ENCODE data around the gene HDHD2. TPM values are rescaled to one million over a fixed set of nuclear protein-coding genes. Genes with fewer than 3 reads are reported as not detected.

The HDHD2 gene
- total RNA-seq, 1 experiment from 2014 or later = 6.3 TPM

GRCh38 chr18:47141289-47141688 lies 9.0 kb downstream of the HDHD2 start:
- no peak for DNase-seq
- Histone ChIP-seq H3K79me2 (ENCODE audit: low read length) (peaks cover 21% of the 10 kb centered on the region), H3K27ac (ENCODE audit: low read length) (no peak overlapping the region), H3K4me2 (ENCODE audit: low read length) (no peak overlapping the region), H3K36me3 (ENCODE audit: low read depth, low read length) (no peaks in the 10 kb centered on the region), H3K9me3 (ENCODE audit: low read length) (no peaks in the 10 kb centered on the region), H3K27me3 (ENCODE audit: low read length) (no peaks in the 10 kb centered on the region), H3K4me3 (ENCODE audit: low read length) (no peak overlapping the region), H3K9ac (ENCODE audit: low read length) (no peak overlapping the region), H3F3A (ENCODE audit: low read length, unreplicated experiment) (no peaks in the 10 kb centered on the region), H2AFZ (ENCODE audit: low read length) (no peak overlapping the region), H4K20me1 (ENCODE audit: low read length) (no peaks in the 10 kb centered on the region), H3K4me1 (ENCODE audit: insufficient read depth, low read length) (no peaks in the 10 kb centered on the region), H3K9me2 (replicated peaks; ENCODE audit: low read length) (no peaks in the 10 kb centered on the region)
- TF ChIP-seq EZH2phosphoT487 (IDR thresholded peaks at IDR 0.05; ENCODE audit: borderline replicate concordance, low read length) = no peak
- TF ChIP-seq CTCF (conservative IDR thresholded peaks at IDR 0.05; ENCODE audit: low read depth, low read length) = no peak
- TF ChIP-seq EZH2 (IDR thresholded peaks at IDR 0.05; ENCODE audit: low read length, unreplicated experiment) = no peak
- CTCF ChIA-PET = no interaction called here
- POLR2A ChIA-PET (ENCODE audit: unreplicated experiment) = no interaction called here
- ATAC-seq = no peak
- intact Hi-C loops (cut with micrococcal nuclease) = no loop called here
- BruUV-seq (replicated peaks) = no TSS peak

GRCh38 chr18:47121146-47121545 lies 29.2 kb downstream of the HDHD2 start:
- DNase-seq = no peak
- ChIA-PET CTCF (no interaction called here), POLR2A (ENCODE audit: unreplicated experiment) (no interaction called here)
- no peak overlapping the region for H3K9ac ChIP-seq (ENCODE audit: low read length)
- no peaks in the 10 kb centered on the region for H3K4me1 ChIP-seq (ENCODE audit: insufficient read depth, low read length)
- no peaks in the 10 kb centered on the region for H3F3A ChIP-seq (ENCODE audit: low read length, unreplicated experiment)
- no peaks in the 10 kb centered on the region for H3K9me3 ChIP-seq (ENCODE audit: low read length)
- H3K4me2 ChIP-seq (ENCODE audit: low read length) = no peak overlapping the region
- no peak overlapping the region for H2AFZ ChIP-seq (ENCODE audit: low read length)
- no peak overlapping the region for H3K27ac ChIP-seq (ENCODE audit: low read length)
- no peaks in the 10 kb centered on the region for H3K36me3 ChIP-seq (ENCODE audit: low read depth, low read length)
- no peak for ATAC-seq
- no peak for TF ChIP-seq CTCF (conservative IDR thresholded peaks at IDR 0.05; ENCODE audit: low read depth, low read length)
- TF ChIP-seq EZH2 (IDR thresholded peaks at IDR 0.05; ENCODE audit: low read length, unreplicated experiment) = no peak
- no peak for TF ChIP-seq EZH2phosphoT487 (IDR thresholded peaks at IDR 0.05; ENCODE audit: borderline replicate concordance, low read length)
- no peaks in the 10 kb centered on the region for H4K20me1 ChIP-seq (ENCODE audit: low read length)
- no peaks in the 10 kb centered on the region for H3K9me2 ChIP-seq (replicated peaks; ENCODE audit: low read length)
- no peaks in the 10 kb centered on the region for H3K27me3 ChIP-seq (ENCODE audit: low read length)
- H3K4me3 ChIP-seq (ENCODE audit: low read length) = no peak overlapping the region
- intact Hi-C loops (cut with micrococcal nuclease) = no loop called here
- no peaks in the 10 kb centered on the region for H3K79me2 ChIP-seq (ENCODE audit: low read length)
- no TSS peak for BruUV-seq (replicated peaks)

- BruUV-seq (replicated peaks) = no TSS peak
- Histone ChIP-seq H3K27ac (ENCODE audit: low read length) (no peak overlapping the region), H3K9ac (ENCODE audit: low read length) (no peak overlapping the region), H3K4me2 (ENCODE audit: low read length) (no peak overlapping the region), H3K27me3 (ENCODE audit: low read length) (no peaks in the 10 kb centered on the region), H3K9me3 (ENCODE audit: low read length) (no peaks in the 10 kb centered on the region), H3K36me3 (ENCODE audit: low read depth, low read length) (no peaks in the 10 kb centered on the region), H4K20me1 (ENCODE audit: low read length) (no peaks in the 10 kb centered on the region), H3K4me3 (ENCODE audit: low read length) (no peak overlapping the region), H3K79me2 (ENCODE audit: low read length) (no peaks in the 10 kb centered on the region), H3K9me2 (replicated peaks; ENCODE audit: low read length) (no peaks in the 10 kb centered on the region), H3F3A (ENCODE audit: low read length, unreplicated experiment) (no peaks in the 10 kb centered on the region), H3K4me1 (ENCODE audit: insufficient read depth, low read length) (no peaks in the 10 kb centered on the region), H2AFZ (ENCODE audit: low read length) (no peak overlapping the region)
- no peak for DNase-seq
- no peak for ATAC-seq
- POLR2A ChIA-PET (ENCODE audit: unreplicated experiment) = no interaction called here
- TF ChIP-seq EZH2phosphoT487 (IDR thresholded peaks at IDR 0.05; ENCODE audit: borderline replicate concordance, low read length) (no peak), EZH2 (IDR thresholded peaks at IDR 0.05; ENCODE audit: low read length, unreplicated experiment) (no peak), CTCF (conservative IDR thresholded peaks at IDR 0.05; ENCODE audit: low read depth, low read length) (no peak)
- intact Hi-C loops (cut with micrococcal nuclease) = no loop called here
- CTCF ChIA-PET = no interaction called here
Observed at GRCh38 chr18:47120428-47120827, 29.9 kb downstream of the HDHD2 start.
